SHP77 treated with DMSO at 0.1 percent for 48 hours (cell line): ENCODE results near the gene EVC.

Experiments
- DNase-seq: peaks from one replicate; lab custom pipeline; 2025; lab: John Stamatoyannopoulos, UW

The EVC gene

DNA sequence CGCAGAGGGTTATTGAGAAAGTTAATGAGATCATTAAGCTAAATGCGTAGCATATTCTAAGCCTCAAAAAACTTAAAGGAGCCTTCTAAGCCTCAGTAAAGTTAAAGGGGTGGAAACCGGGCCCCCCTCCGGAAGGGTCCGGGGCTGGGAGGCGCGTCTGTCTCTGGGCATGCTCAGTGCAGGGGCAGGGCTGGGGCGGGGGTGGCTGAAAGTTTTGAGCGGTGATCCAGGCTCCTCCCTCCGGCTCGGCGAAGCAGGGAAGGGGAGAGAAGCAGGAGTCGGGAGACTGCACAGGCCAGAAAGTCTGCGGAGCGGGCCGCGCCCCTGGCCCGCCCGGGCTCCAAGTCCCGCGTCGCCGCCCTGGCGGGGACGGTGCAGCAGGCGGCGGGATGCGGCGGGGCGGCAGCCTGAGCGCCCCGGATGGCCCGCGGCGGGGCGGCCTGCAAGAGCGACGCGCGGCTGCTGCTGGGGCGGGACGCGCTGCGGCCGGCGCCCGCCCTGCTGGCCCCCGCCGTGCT is at the start of gene EVC:
Gene EVC (plus strand): TSS at position 241 of the 518 bp plus-strand sequence. CDS start 180 bp downstream, at position 421.
- no peak for DNase-seq

- DNase-seq = no peak
These were observed 49.8 kb upstream of the EVC start for GRCh38 chr4:5661237-5661636.

DNA sequence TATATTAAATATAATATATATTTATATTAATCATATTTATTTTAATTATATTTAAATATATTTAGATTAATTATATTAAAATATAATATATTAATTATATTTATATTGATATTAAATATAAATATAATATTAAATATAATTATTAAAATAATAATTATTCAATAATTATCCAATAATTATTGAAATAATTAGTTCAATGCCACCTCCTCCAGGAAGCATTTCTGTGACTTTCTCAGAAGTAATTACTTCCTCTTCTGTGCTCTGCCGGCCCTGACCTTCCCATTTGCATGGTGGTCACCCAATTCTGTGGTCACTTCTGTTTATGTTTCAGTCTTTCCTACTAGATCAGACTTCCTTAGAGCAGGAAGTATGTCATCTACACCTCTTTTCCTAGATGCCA is 48.4 kb upstream of the EVC start:
- DNase-seq = no peak

DNA sequence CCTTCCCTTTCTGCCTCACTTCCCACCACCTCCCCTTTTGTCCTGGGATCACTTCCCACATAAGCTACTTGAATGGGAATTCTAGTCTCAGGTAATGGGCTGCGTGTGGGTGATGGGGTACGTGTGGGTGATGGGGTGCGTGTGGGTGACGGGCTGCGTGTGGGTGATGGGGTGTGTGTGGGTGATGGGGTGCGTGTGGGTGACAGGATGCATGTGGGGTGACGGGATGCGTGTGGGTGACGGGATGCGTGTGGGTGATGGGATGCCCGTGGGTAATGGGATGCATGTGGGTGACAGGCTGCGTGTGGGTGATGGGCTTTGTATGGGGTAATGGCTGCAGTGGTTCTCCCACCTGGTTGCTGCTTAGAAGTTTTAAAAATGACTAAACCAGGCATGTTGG is 46.2 kb upstream of the EVC start:
- no peak for DNase-seq

DNA sequence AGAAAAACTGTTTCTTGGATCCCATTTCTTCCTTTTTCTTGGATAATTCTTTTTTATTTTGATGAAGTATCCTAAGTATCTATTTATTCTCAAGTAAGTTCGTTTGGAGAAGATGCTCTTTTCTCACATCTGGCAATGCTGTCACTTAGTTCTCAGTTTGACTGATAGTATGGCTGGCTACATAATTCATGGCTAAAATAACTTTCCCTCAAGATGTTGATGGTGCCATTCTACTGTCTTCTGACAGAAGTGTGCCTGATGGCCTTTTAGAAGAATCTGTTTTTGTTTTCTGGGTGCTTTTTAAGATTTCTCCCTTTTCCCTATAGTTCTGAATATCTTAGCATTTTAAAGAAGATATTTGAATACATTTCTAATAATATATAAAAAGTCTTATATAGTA is 44.3 kb upstream of the EVC start:
- no peak for DNase-seq

GRCh38 chr4:5676763-5677162 is 34.2 kb upstream of the EVC start:
- no peak for DNase-seq

DNA sequence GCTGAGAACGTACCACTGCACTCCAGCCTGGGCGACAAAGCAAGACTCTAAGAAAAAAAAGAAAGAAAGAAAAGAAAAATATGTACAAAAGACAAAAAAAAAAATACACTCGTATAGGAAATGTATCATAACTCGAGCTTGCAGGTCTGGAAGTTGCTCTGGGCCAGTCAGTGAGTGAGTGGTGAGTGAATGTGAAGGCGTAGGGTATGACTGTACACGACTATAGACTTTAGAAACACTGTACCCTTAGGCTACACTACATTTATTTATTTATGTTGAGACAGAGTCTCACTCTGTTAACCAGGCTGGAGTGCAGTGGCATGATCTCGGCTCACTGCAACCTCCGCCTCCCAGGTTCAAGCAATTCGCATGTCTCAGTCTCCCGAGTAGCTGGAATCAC is 32.0 kb upstream of the EVC start:
- DNase-seq = no peak

GRCh38 chr4:5683566-5683965 is 27.4 kb upstream of the EVC start:
- no peak for DNase-seq

DNA sequence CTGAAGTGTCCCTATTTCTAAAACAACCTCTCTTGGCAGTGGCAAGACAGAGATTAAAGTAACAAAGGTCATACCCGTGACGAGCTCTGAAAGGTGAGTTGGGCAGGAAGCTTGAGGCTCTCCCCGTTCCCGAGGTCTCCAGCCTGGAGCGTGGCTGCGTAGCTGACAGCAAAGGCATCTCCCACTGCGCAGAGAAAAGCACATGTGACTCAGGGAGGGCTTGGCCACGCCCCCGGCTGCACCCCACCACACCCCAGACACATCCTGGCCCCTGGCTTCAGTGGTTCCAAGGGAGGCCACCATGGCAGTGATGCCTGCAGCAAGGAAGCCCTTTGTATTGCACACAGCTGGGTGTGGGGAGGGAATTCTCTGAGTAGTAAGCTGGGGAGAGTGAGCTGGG is 25.7 kb upstream of the EVC start:
- no peak for DNase-seq

DNA sequence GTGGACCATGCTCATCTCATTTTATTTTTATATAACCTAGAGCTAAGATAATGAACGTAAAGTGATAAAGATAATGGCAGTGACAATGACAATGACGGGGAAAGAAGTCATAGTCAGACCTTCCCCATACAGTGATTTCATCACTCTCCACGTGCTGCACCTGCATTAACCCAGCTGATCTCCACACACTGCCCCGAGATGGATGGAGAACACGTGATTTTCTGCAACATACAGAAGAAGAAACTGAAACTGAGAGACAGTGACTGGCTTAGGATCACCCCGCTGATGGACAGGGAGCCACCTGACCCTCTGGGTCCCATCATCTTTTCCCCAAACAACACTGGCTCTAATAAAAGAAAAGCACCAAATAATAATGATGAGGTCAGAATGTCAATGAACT is 24.7 kb upstream of the EVC start:
- no peak for DNase-seq

DNA sequence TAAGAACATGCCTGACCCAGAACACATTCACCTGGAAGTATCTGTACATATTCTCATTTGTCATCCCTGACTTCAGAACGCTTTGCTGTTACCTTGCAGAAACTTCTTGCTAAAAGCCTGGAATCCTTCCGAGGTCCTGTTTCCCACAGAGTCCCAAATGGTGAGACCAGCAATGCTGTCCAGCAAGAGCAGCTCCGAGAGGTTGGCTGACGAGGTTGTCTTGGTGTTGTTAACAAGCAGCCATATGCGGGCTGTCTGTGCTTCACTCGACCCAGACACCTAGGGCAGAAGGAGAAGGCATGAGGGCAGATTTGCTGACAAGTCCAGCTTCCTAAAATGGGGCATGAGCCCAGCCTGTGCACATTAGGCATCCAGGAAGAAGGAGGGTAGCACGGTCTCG is 21.9 kb upstream of the EVC start:
- no peak for DNase-seq

DNA sequence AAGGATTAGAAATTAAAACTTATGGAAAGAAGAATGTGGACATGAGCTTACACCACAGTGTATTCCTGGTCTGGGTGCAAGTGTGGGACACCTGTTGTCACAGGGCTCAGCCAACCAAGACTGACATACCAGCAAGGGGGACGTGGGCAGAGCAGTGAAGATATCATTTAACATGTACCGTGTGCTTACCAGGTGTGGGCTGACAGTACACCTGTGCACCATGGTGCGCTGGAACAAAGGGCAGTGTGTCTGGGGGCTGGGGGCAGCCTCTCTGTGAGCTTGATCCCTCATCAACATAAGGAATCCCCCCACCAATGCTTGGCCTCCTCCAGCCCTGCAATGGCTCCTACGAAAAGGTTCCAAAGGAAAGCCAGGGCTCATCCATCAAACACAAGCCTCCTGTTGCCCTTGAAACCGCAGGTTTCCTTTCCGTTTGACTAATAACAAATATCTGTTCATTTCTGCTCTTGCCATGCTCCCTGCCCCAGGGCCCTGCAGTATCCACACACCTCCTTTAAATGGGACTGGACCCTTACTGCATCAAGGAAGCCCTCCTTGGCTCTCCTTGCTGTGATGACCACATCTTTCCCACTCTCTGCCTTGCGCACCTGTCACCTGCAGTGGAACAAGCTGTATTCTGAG is 19.4 kb upstream of the EVC start:
- no peak for DNase-seq

- no peak for DNase-seq
These were observed 17.1 kb upstream of the EVC start for GRCh38 chr4:5693871-5694270.

DNA sequence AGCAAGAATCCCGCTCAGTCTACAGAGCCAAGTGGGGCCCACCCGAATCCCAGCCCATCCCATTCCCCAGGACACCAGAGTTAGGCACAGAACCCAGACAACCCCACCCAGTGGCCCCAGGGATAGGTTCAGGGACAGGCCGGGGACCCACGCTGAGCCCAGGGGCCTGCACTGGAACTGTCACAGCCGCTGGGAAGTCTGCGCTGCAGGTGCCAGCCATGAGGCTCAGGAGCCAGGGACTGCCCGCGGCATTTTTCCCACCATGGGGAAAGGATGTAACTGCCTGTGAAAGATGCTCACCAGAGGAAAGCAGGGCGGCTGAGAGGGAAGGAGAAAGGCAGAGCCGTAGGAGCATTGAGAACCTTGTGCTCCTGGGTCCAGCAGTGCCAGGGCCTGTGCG is 14.7 kb upstream of the EVC start:
- no peak for DNase-seq

GRCh38 chr4:5700459-5700858 is 10.5 kb upstream of the EVC start:
- no peak for DNase-seq

DNA sequence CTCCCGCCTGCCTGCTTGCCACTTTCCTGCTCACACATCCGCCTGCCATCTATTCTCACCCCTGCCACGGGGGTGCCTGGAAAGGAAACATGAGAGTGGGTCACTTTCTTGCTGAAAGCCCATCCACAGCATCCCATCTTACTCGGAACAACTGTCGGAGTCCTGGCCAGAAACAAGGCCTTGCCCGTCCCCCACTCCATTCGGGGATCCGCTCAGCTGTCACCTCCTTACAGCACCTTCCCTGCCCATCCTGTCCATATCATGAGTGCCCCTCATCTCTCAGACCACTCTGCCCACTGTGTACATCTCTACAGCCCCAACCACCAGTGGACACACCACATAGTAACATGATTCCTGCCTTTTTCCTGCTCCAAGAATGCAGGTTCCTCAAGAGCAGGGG is 9.0 kb upstream of the EVC start:
- no peak for DNase-seq

- no peak for DNase-seq
These were observed 7.2 kb upstream of the EVC start for GRCh38 chr4:5703831-5704230.

DNA sequence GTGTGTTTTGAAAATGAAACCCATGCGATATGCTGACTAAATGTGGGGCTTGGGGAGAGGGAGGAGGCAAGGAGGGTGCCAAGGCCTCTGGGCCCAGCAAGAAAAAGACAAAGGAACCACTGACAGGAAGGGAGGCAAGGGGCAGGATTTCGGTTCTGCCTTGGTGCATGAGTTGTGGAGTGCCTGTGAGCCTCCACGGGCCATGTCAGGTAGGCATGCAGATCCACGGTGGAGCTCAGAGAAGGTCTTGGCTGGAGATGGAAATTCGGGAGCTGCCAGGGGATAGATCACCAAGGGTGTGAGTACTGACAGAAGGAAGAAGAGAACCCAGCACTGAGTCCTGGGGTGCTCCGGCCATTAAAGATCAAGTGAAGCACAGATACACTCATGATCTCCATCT is 6.7 kb upstream of the EVC start:
- DNase-seq = no peak

DNA sequence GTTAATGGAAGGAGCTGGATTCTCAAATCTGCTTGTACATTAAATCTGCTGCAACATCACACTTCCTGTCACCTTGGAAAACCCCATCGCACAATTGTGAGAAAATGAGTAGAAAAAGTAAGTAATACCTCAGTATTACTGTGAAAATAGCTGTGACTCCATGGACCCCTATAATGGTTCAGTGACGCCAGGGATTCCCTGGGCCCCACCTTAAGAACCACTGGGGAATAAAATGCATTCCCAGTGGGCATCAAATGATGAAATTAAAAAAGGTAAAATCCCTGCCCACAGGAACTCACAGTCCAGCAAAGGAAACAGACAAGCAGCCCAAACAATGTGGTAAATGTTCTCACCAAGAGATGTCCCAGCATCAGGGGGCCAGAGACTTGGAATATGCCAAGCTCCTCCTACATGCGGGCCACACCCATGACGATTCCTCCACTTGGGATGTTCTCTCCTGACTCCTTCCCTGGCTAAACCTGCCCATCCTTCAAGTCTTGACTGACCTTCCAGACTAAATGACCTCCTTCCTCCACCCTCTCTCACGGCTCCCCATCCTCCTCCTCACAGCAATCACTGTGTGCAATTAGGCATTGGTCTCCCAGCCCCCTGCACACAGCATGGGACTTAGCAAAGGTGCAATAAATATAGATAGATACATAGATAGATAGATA is 5.2 kb upstream of the EVC start:
- DNase-seq = no peak

DNA sequence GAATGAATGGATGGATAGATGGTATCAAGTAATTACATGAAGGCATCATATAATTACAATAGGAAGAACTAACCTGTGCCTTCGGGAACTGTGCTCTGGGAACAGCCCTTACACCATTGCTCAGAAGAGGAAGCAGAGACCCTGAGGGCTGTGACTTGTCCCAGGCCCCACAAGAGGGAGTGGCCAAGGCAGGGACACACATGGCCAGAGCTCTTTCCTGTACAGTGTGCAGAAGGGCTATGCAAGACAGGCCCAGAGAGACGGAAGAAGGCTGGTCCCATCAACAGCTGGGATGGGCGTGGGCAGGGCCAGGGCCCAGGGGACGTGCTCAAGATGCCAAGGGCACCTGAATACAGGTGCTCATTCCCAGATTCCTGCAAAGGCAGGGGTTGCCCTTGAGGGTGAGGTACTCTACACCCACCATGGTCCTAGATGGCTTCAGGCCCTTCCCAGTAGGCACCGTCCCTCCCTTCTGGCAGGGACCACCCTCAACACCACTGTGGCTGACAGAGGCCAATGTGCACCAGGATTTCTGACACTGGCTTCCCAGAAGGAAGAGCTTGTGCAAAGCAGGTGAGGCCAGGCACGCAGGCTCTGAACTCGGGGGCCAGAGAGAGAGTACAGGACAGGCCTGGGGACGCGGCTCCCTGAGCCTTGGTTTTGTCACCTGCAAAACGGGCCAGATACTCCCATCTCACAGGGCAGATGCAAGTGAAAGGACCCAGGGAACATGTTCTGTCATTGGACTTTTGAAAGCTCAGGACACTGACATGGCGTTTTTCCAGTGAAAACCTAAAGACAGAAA is 4.3 kb upstream of the EVC start:
- no peak for DNase-seq

DNA sequence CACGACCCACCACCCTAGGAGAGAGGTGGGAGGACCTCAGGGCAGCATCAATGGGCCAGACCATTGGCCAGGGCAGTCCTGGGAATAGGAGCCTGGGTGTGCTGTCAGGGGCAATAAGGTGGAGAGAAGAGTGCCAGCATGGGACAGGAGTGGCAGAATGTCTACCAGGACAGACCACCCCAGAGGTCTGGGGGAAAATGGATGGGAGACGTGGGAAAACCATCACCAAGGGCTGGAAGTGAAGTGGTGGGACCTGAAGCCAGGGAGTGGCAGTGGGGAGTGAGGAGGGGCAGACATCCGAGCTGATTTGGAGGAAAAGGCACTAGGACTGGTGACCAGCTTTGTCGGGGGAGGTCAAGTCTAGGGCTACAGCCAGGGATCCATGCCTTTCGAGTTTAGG is 3.6 kb upstream of the EVC start:
- DNase-seq = no peak

DNA sequence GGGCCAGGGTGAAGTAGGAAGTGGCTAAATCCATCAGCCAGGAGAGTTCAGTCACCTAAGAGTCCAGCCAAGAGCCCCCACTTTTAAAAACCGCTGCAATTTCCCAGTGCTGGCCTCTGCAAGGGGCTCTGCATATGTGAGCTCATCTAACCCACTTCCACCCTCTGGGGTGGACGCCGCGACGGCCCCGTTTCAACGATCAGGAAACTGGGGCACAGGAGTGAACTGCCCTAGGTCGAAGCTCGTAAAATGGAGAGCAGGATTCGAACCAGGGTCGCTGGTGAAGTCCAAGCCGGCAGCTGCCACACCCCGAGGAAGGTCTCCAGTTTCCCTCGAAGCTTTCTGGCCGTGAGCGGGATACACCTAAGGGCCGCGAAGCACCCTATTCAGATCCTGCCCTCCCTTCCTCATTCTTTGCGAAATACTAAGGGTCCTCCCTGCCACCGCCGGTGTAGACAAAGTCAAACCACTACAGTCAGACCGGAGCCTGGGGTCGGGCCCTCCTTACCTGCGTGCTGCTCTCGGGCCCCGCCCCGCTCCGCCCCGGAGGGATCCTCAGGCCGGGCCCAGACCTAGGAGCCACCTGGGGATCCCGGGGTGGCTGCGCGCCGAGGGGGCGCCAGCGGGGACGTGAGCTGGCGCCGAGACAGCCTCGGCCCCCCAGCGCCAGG is 3.1 kb upstream of the EVC start:
- no peak for DNase-seq
